Mammary epithelial cell (primary cell): Measurements from ENCODE around the gene TOP3B.

Source experiments
- CTCF ChIP-seq, 2 donors: IDR thresholded peaks in 1 of 2; conservative IDR thresholded peaks in 1 of 2; 2 replicates each; pipeline ENCODE4 v1.5.1; 2011 to 2012; ENCODE audit warnings: inconsistent platforms in 2 of 2, low read length in 2 of 2, mild to moderate bottlenecking in 2 of 2, control low read depth in 1 of 2, low read depth in 1 of 2; ENCODE audit not compliant: insufficient read depth in 1 of 2; ENCODE audit errors: extremely low read depth in 1 of 2
- EZH2 ChIP-seq: IDR thresholded peaks from 2 replicates; pipeline ENCODE4 v1.6.1; 2012; ENCODE audit warnings: low read length, inconsistent platforms, borderline replicate concordance

GRCh38 chr22:22003233-22003632 is 20.6 kb upstream of the TOP3B start:
- TF ChIP-seq CTCF (conservative IDR thresholded peaks at IDR 0.05 in 1 of 2, IDR thresholded peaks at IDR 0.05 in 1 of 2; ENCODE audit: extremely low read depth in 1 of 2, insufficient read depth in 1 of 2, low read depth in 1 of 2, low read length in 2 of 2), result no peak
- no peak for TF ChIP-seq EZH2
